ENCODE measurements around the gene ZNF681. TPM values are rescaled to one million over a fixed set of nuclear protein-coding genes. Genes with fewer than 3 reads are reported as not detected.
"Not testable (repeated sequence)": the region's sequence is repeated elsewhere in the genome, so short reads cannot be mapped to it uniquely, and the experiment has no call there.

Gene ZNF681
- total and polyA plus RNA-seq, 4 donors = 0.58 to 4.8 (median 1.4) TPM

- H3K4me3 ChIP-seq = no peak overlapping the region
- H3K27me3 ChIP-seq (ENCODE audit: control insufficient read depth in 3 of 3, insufficient read depth in 3 of 3, low read length in 2 of 3) = no peaks in the 10 kb centered on the region
- 72 to 97% methylated on average over 2 of the region's 2 CpGs for WGBS, 2 donors
- no peak overlapping the region for H3K9ac ChIP-seq (ENCODE audit: insufficient read depth in 1 of 2, low read length in 2 of 2)
- ATAC-seq (ENCODE audit: insufficient read depth, low FRiP score) (no peak), DNase-seq (peak in 1 of 3 donors; percentile 5)
- H3K27ac ChIP-seq (ENCODE audit: low read depth in 1 of 2, low read length in 1 of 2) = no peak overlapping the region
- TF ChIP-seq CTCF (IDR thresholded peaks at IDR 0.05; ENCODE audit: control extremely low read depth, extremely low read depth) = no peak
- H3K36me3 ChIP-seq (ENCODE audit: control insufficient read depth in 4 of 4, insufficient read depth in 4 of 4, low read length in 4 of 4) = no peaks in the 10 kb centered on the region
- H3K9me3 ChIP-seq (ENCODE audit: control insufficient read depth in 4 of 4, insufficient read depth in 3 of 4, low read length in 3 of 4) = peaks cover 0 to 9% (median 2%) of the 10 kb centered on the region in 4 donors
- peaks cover 0 to 2% (median 0%) of the 10 kb centered on the region in 5 donors for H3K4me1 ChIP-seq (ENCODE audit: control insufficient read depth in 5 of 5, insufficient read depth in 5 of 5, low read length in 5 of 5)
These were observed 59.2 kb downstream of the ZNF681 start for GRCh38 chr19:23699521-23699860.

GRCh38 chr19:23698711-23699520, 59.8 kb downstream of the ZNF681 start:
- H3K9me3 ChIP-seq (ENCODE audit: control insufficient read depth in 4 of 4, insufficient read depth in 3 of 4, low read length in 3 of 4) = peaks cover 0 to 8% (median 4%) of the 10 kb centered on the region in 4 donors
- H3K9ac ChIP-seq (ENCODE audit: insufficient read depth in 1 of 2, low read length in 2 of 2) = no peak overlapping the region
- peaks cover 0 to 2% (median 0%) of the 10 kb centered on the region in 5 donors for H3K4me1 ChIP-seq (ENCODE audit: control insufficient read depth in 5 of 5, insufficient read depth in 5 of 5, low read length in 5 of 5)
- H3K27me3 ChIP-seq (ENCODE audit: control insufficient read depth in 3 of 3, insufficient read depth in 3 of 3, low read length in 2 of 3) = no peaks in the 10 kb centered on the region
- ATAC-seq (ENCODE audit: insufficient read depth, low FRiP score) (no peak), DNase-seq (peak; percentile 11 to 32 (median 21))
- H3K27ac ChIP-seq (ENCODE audit: low read depth in 1 of 2, low read length in 1 of 2) = no peak overlapping the region
- WGBS, 2 donors = 68 to 73% methylated on average over 6 of the region's 6 CpGs
- H3K36me3 ChIP-seq (ENCODE audit: control insufficient read depth in 4 of 4, insufficient read depth in 4 of 4, low read length in 4 of 4) = no peaks in the 10 kb centered on the region
- TF ChIP-seq CTCF (IDR thresholded peaks at IDR 0.05; ENCODE audit: control extremely low read depth, extremely low read depth) = no peak
- no peak overlapping the region for H3K4me3 ChIP-seq

GRCh38 chr19:23692937-23693336, 65.8 kb downstream of the ZNF681 start:
- H3K36me3 ChIP-seq (ENCODE audit: control insufficient read depth in 4 of 4, insufficient read depth in 4 of 4, low read length in 4 of 4); DNase-seq; ATAC-seq (ENCODE audit: insufficient read depth, low FRiP score); H3K27ac ChIP-seq (ENCODE audit: low read depth in 1 of 2, low read length in 1 of 2); H3K9me3 ChIP-seq (ENCODE audit: control insufficient read depth in 4 of 4, insufficient read depth in 3 of 4, low read length in 3 of 4); H3K27me3 ChIP-seq (ENCODE audit: control insufficient read depth in 3 of 3, insufficient read depth in 3 of 3, low read length in 2 of 3); H3K9ac ChIP-seq (ENCODE audit: insufficient read depth in 1 of 2, low read length in 2 of 2); H3K4me1 ChIP-seq (ENCODE audit: control insufficient read depth in 5 of 5, insufficient read depth in 5 of 5, low read length in 5 of 5); H3K4me3 ChIP-seq: not testable (repeated sequence)
- 60 to 81% methylated on average over 6 to 9 of the region's 9 CpGs for WGBS, 2 donors

Other genes with a start within 250 kb of the ZNF681 start
- 10 to 100 TPM in 1 of 2 donors, 1 to 10 TPM in 1; 8.1 to 21.9 TPM for gene ZNF675, start 71.7 kb downstream of the ZNF681 start, total RNA-seq
- 1 to 10 TPM; 3.0 to 3.7 TPM for gene ZNF675, start 71.7 kb downstream of the ZNF681 start, polyA plus RNA-seq
- 10 to 100 TPM in 1 of 2 donors, 1 to 10 TPM in 1; 4.7 to 10.8 TPM for gene ZNF726, start 156.0 kb upstream of the ZNF681 start, total RNA-seq
- 1 to 10 TPM in 1 of 2 donors, under 1 TPM in 1; 0.78 to 3.4 TPM for gene ZNF726, start 156.0 kb upstream of the ZNF681 start, polyA plus RNA-seq

Measured in lung (tissue), 12 donors.